HG03558 (cell line): Measurements from ENCODE around the gene RET.
"Not testable (repeated sequence)": the region's sequence is repeated elsewhere in the genome, so short reads cannot be mapped to it uniquely, and the experiment has no call there.

Experiments used
- ATAC-seq: cut with Tn5 transposase; IDR thresholded peaks from one replicate; pipeline ENCODE4 v1.9.1; 2021; ENCODE audit warnings: moderate number of reproducible peaks; ENCODE audit not compliant: unreplicated experiment; ENCODE audit errors: extremely low read depth

Gene RET

GRCh38 chr10:43075612-43076003 is 1.3 kb upstream of the RET start:
- ATAC-seq = no peak

GRCh38 chr10:43076311-43076875 is 476 bp upstream of the RET start:
- ATAC-seq = no peak

GRCh38 chr10:43077421-43078171 is 727 bp downstream of the RET start:
- ATAC-seq = no peak

- ATAC-seq = no peak
These were observed 1.5 kb downstream of the RET start for GRCh38 chr10:43078175-43078985.

- ATAC-seq = no peak
These were observed 2.1 kb downstream of the RET start for GRCh38 chr10:43078986-43079273.

GRCh38 chr10:43079856-43080255 is 3.0 kb downstream of the RET start:
- no peak for ATAC-seq

- ATAC-seq = no peak
These were observed 5.2 kb downstream of the RET start for GRCh38 chr10:43082087-43082486.

GRCh38 chr10:43082746-43083145 is 5.9 kb downstream of the RET start:
- no peak for ATAC-seq

- ATAC-seq = no peak
These were observed 6.9 kb downstream of the RET start for GRCh38 chr10:43083764-43084163.

- no peak for ATAC-seq
These were observed 7.9 kb downstream of the RET start for GRCh38 chr10:43084812-43085211.

- no peak for ATAC-seq
These were observed 9.6 kb downstream of the RET start for GRCh38 chr10:43086321-43086942.

GRCh38 chr10:43089519-43089918 is 12.7 kb downstream of the RET start:
- no peak for ATAC-seq

GRCh38 chr10:43090188-43090587 is 13.3 kb downstream of the RET start:
- ATAC-seq = no peak

- ATAC-seq = no peak
These were observed 13.8 kb downstream of the RET start for GRCh38 chr10:43090664-43091063.

- no peak for ATAC-seq
These were observed 15.0 kb downstream of the RET start for GRCh38 chr10:43091846-43092245.

GRCh38 chr10:43093423-43094076 is 16.7 kb downstream of the RET start:
- ATAC-seq = no peak

- no peak for ATAC-seq
These were observed 17.2 kb downstream of the RET start for GRCh38 chr10:43094085-43094484.

GRCh38 chr10:43099339-43099738 is 22.5 kb downstream of the RET start:
- not testable (repeated sequence) for ATAC-seq

- ATAC-seq = no peak
These were observed 23.1 kb downstream of the RET start for GRCh38 chr10:43099928-43100327.

- no peak for ATAC-seq
These were observed 23.5 kb downstream of the RET start for GRCh38 chr10:43100366-43100765.
